ENCODE results near the gene UQCC5.
A peak's percentile ranks its signal among the peaks of the same experiment; 100 is the strongest.

The UQCC5 gene, protein sequence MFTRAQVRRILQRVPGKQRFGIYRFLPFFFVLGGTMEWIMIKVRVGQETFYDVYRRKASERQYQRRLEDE

GRCh38 chr3:52536369-52537164, at the start of gene UQCC5:
TSS of gene UQCC5 (plus strand) at chr3:52536605. CDS start at chr3:52536756, 151 bp downstream.
- H3K27me3 ChIP-seq (ENCODE audit: control insufficient read depth, insufficient read depth, low read length): no peaks in the 10 kb centered on the region
- peak within 1 kb of the TSS; percentile 83 for H3K27ac ChIP-seq (ENCODE audit: low read length)
- peak within 1 kb of the TSS; percentile 97 for H3K9ac ChIP-seq (ENCODE audit: low read length)
- peaks cover 18% of the 10 kb centered on the region for H3K36me3 ChIP-seq (ENCODE audit: control insufficient read depth, low read depth, low read length)
- no peaks in the 10 kb centered on the region for H3K9me3 ChIP-seq (ENCODE audit: control insufficient read depth, low read depth, low read length)
- H3K4me1 ChIP-seq (ENCODE audit: control insufficient read depth, low read depth, low read length): peaks cover 27% of the 10 kb centered on the region
- peak within 1 kb of the TSS; percentile 98 for H3K4me3 ChIP-seq (ENCODE audit: low read length)

DNA sequence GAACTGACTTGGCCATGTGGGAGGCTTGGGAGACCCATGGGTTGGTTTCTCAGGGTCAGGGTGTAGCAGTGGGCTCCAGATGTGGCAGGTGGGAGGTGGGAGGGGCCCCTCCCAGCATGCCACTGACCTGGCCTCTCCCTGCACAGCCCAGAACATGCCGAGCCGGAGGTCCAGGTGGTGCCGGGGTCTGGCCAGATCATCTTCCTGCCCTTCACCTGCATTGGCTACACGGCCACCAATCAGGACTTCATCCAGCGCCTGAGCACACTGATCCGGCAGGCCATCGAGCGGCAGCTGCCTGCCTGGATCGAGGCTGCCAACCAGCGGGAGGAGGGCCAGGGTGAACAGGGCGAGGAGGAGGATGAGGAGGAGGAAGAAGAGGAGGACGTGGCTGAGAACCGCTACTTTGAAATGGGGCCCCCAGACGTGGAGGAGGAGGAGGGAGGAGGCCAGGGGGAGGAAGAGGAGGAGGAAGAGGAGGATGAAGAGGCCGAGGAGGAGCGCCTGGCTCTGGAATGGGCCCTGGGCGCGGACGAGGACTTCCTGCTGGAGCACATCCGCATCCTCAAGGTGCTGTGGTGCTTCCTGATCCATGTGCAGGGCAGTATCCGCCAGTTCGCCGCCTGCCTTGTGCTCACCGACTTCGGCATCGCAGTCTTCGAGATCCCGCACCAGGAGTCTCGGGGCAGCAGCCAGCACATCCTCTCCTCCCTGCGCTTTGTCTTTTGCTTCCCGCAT, 49.2 kb upstream of the UQCC5 start:
- no peaks in the 10 kb centered on the region for H3K4me1 ChIP-seq (ENCODE audit: control insufficient read depth, low read depth, low read length)
- H3K27me3 ChIP-seq (ENCODE audit: control insufficient read depth, insufficient read depth, low read length): no peaks in the 10 kb centered on the region
- no peak overlapping the region for H3K27ac ChIP-seq (ENCODE audit: low read length)
- peaks cover 35% of the 10 kb centered on the region for H3K36me3 ChIP-seq (ENCODE audit: control insufficient read depth, low read depth, low read length)
- no peak overlapping the region for H3K9ac ChIP-seq (ENCODE audit: low read length)
- no peak overlapping the region for H3K4me3 ChIP-seq (ENCODE audit: low read length)
- no peaks in the 10 kb centered on the region for H3K9me3 ChIP-seq (ENCODE audit: control insufficient read depth, low read depth, low read length)

DNA sequence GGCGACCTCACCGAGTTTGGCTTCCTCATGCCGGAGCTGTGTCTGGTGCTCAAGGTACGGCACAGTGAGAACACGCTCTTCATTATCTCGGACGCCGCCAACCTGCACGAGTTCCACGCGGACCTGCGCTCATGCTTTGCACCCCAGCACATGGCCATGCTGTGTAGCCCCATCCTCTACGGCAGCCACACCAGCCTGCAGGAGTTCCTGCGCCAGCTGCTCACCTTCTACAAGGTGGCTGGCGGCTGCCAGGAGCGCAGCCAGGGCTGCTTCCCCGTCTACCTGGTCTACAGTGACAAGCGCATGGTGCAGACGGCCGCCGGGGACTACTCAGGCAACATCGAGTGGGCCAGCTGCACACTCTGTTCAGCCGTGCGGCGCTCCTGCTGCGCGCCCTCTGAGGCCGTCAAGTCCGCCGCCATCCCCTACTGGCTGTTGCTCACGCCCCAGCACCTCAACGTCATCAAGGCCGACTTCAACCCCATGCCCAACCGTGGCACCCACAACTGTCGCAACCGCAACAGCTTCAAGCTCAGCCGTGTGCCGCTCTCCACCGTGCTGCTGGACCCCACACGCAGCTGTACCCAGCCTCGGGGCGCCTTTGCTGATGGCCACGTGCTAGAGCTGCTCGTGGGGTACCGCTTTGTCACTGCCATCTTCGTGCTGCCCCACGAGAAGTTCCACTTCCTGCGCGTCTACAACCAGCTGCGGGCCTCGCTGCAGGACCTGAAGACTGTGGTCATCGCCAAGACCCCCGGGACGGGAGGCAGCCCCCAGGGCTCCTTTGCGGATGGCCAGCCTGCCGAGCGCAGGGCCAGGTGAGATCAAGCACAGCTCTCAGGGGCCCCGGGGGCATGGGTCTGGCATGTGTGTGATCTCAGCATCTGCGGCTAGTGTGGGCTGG, 48.4 kb upstream of the UQCC5 start:
- Histone ChIP-seq H3K27me3 (ENCODE audit: control insufficient read depth, insufficient read depth, low read length) (no peaks in the 10 kb centered on the region), H3K4me1 (ENCODE audit: control insufficient read depth, low read depth, low read length) (no peaks in the 10 kb centered on the region), H3K27ac (ENCODE audit: low read length) (no peak overlapping the region), H3K4me3 (ENCODE audit: low read length) (no peak overlapping the region), H3K36me3 (ENCODE audit: control insufficient read depth, low read depth, low read length) (peaks cover 40% of the 10 kb centered on the region), H3K9me3 (ENCODE audit: control insufficient read depth, low read depth, low read length) (no peaks in the 10 kb centered on the region), H3K9ac (ENCODE audit: low read length) (no peak overlapping the region)

- H3K27ac ChIP-seq (ENCODE audit: low read length): no peak overlapping the region
These were observed 47.7 kb upstream of the UQCC5 start for GRCh38 chr3:52488746-52489145.

DNA sequence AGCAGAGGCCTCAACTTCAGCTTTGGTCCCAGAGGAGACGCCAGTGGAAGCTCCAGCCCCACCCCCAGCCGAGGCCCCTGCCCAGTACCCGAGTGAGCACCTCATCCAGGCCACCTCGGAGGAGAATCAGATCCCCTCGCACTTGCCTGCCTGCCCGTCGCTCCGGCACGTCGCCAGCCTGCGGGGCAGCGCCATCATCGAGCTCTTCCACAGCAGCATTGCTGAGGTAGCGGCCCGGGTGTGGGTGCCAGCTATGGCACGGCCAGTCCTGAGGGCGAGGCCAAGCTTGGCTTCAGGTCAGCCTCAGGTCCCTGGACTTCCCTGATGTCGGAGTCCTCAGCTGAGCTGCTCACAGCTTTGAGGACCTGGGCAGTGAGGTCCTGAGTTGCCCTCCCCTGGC, 47.0 kb upstream of the UQCC5 start:
- no peak overlapping the region for H3K9ac ChIP-seq (ENCODE audit: low read length)
- H3K36me3 ChIP-seq (ENCODE audit: control insufficient read depth, low read depth, low read length): peaks cover 40% of the 10 kb centered on the region
- H3K4me3 ChIP-seq (ENCODE audit: low read length): no peak overlapping the region
- H3K27ac ChIP-seq (ENCODE audit: low read length): no peak overlapping the region
- H3K4me1 ChIP-seq (ENCODE audit: control insufficient read depth, low read depth, low read length): no peaks in the 10 kb centered on the region
- no peaks in the 10 kb centered on the region for H3K9me3 ChIP-seq (ENCODE audit: control insufficient read depth, low read depth, low read length)
- H3K27me3 ChIP-seq (ENCODE audit: control insufficient read depth, insufficient read depth, low read length): no peaks in the 10 kb centered on the region

More at GRCh38 chr3:52488746-52489145, 47.7 kb upstream of the UQCC5 start:
- no peak overlapping the region for H3K9ac ChIP-seq (ENCODE audit: low read length)
- H3K27me3 ChIP-seq (ENCODE audit: control insufficient read depth, insufficient read depth, low read length): no peaks in the 10 kb centered on the region
- no peaks in the 10 kb centered on the region for H3K4me1 ChIP-seq (ENCODE audit: control insufficient read depth, low read depth, low read length)
- peaks cover 40% of the 10 kb centered on the region for H3K36me3 ChIP-seq (ENCODE audit: control insufficient read depth, low read depth, low read length)
- no peaks in the 10 kb centered on the region for H3K9me3 ChIP-seq (ENCODE audit: control insufficient read depth, low read depth, low read length)
- H3K4me3 ChIP-seq (ENCODE audit: low read length): no peak overlapping the region

DNA sequence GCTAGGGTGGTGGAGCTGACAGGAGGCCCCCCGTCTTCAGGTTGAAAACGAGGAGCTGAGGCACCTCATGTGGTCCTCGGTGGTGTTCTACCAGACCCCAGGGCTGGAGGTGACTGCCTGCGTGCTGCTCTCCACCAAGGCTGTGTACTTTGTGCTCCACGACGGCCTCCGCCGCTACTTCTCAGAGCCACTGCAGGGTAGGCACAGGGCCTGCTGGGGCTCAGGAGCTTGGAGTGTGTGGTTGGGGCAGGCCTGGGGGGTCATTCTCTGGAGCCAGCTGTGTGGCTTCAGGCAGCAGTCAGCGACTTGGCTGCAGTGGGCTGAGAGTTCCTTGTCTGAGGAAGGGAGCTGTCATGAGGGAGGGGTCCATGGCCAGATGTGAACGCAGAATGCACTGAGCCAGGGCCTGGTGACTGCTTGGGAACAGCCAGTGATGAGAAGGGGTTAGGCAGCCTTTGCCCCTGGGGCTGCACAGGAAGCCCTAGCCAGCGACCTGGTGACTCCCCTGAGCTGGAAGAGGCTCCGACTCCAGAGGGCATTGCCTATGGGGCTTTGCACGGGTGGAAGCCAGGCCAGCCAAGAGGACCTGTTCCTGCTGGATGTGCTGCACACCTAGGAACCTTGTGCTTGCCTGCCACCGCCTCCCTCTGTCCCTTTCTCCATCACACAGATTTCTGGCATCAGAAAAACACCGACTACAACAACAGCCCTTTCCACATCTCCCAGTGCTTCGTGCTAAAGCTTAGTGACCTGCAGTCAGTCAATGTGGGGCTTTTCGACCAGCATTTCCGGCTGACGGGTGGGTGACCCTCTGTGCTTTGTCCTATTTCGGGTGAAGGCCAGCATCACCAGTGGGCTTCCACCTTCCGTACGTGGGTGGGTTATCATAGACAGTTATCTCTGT, 46.1 kb upstream of the UQCC5 start:
- H3K9ac ChIP-seq (ENCODE audit: low read length): no peak overlapping the region
- H3K4me3 ChIP-seq (ENCODE audit: low read length): no peak overlapping the region
- no peaks in the 10 kb centered on the region for H3K27me3 ChIP-seq (ENCODE audit: control insufficient read depth, insufficient read depth, low read length)
- no peaks in the 10 kb centered on the region for H3K4me1 ChIP-seq (ENCODE audit: control insufficient read depth, low read depth, low read length)
- no peaks in the 10 kb centered on the region for H3K9me3 ChIP-seq (ENCODE audit: control insufficient read depth, low read depth, low read length)
- H3K27ac ChIP-seq (ENCODE audit: low read length): no peak overlapping the region
- peaks cover 40% of the 10 kb centered on the region for H3K36me3 ChIP-seq (ENCODE audit: control insufficient read depth, low read depth, low read length)

- no peak overlapping the region for H3K4me3 ChIP-seq (ENCODE audit: low read length)
- peaks cover 40% of the 10 kb centered on the region for H3K36me3 ChIP-seq (ENCODE audit: control insufficient read depth, low read depth, low read length)
- no peak overlapping the region for H3K27ac ChIP-seq (ENCODE audit: low read length)
- H3K9ac ChIP-seq (ENCODE audit: low read length): no peak overlapping the region
- no peaks in the 10 kb centered on the region for H3K4me1 ChIP-seq (ENCODE audit: control insufficient read depth, low read depth, low read length)
- no peaks in the 10 kb centered on the region for H3K9me3 ChIP-seq (ENCODE audit: control insufficient read depth, low read depth, low read length)
- no peaks in the 10 kb centered on the region for H3K27me3 ChIP-seq (ENCODE audit: control insufficient read depth, insufficient read depth, low read length)
These were observed 45.4 kb upstream of the UQCC5 start for GRCh38 chr3:52490939-52491526.

DNA sequence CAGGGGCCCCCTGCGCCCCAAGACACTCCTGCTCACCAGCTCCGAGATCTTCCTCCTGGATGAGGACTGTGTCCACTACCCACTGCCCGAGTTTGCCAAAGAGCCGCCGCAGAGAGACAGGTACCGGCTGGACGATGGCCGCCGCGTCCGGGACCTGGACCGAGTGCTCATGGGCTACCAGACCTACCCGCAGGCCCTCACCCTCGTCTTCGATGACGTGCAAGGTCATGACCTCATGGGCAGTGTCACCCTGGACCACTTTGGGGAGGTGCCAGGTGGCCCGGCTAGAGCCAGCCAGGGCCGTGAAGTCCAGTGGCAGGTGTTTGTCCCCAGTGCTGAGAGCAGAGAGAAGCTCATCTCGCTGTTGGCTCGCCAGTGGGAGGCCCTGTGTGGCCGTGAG, 44.3 kb upstream of the UQCC5 start:
- no peaks in the 10 kb centered on the region for H3K4me1 ChIP-seq (ENCODE audit: control insufficient read depth, low read depth, low read length)
- no peak overlapping the region for H3K9ac ChIP-seq (ENCODE audit: low read length)
- H3K4me3 ChIP-seq (ENCODE audit: low read length): no peak overlapping the region
- no peaks in the 10 kb centered on the region for H3K9me3 ChIP-seq (ENCODE audit: control insufficient read depth, low read depth, low read length)
- H3K27ac ChIP-seq (ENCODE audit: low read length): no peak overlapping the region
- H3K36me3 ChIP-seq (ENCODE audit: control insufficient read depth, low read depth, low read length): peaks cover 40% of the 10 kb centered on the region
- H3K27me3 ChIP-seq (ENCODE audit: control insufficient read depth, insufficient read depth, low read length): no peaks in the 10 kb centered on the region

DNA sequence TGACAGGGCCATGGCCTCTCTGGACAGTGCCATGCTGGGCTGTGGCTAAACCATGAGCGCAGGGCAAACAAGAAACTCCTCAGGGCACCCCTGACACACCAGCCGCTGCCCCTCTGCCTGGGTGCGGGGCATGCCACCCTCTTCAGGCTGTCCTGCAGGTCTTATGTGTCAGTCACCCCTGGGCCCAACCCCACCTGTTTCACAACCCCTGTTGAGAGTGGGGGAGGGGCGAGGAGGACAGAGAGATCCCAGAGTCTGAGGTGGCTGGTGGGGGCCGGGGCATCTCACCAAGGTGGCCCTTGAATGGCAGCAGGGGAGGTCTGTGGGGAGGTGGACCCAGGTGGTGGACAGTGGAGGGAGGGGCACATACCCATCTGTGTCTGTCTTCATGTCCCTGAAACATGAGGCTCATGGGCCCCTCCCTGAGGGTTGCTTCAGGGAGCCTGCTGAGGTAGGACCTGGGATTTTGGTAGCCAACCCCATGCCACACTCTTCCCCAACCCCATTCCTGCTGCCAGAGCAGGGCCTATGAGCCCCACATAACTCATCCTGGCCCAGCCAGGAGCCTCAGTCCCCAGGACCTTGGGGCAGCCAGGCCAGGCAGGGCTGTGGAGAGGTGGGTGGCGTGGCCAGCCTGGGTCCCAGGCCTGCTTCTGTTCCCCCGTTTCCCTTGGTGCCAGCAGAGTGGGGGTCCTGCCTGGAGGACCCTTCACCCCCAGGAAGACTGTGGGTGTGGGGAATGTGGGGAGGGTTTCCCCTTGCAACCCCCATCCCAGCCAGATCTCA, 43.0 kb upstream of the UQCC5 start:
- Histone ChIP-seq H3K9me3 (ENCODE audit: control insufficient read depth, low read depth, low read length) (no peaks in the 10 kb centered on the region), H3K4me1 (ENCODE audit: control insufficient read depth, low read depth, low read length) (no peaks in the 10 kb centered on the region), H3K27ac (ENCODE audit: low read length) (no peak overlapping the region), H3K4me3 (ENCODE audit: low read length) (no peak overlapping the region), H3K9ac (ENCODE audit: low read length) (no peak overlapping the region), H3K36me3 (ENCODE audit: control insufficient read depth, low read depth, low read length) (peaks cover 37% of the 10 kb centered on the region), H3K27me3 (ENCODE audit: control insufficient read depth, insufficient read depth, low read length) (no peaks in the 10 kb centered on the region)

DNA sequence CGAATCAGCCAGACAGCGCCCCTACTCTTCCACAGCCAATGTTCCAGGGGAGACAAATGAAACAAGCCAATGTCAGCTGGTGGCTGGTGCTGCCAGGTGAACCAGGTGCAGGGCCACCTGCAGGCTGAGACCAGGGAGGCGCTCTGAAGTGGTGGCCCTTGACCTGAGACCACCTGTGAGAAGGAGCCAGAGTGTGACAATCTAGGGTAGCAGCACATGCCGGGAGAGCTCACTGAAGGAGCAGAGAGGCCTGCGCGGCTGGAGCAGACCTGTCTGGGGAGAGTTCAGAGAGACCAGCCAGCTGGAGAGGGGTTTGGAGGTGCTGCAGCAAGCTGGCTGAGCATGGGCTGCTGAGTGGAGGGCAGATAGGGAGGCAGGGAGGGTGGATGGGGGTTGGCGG, 42.0 kb upstream of the UQCC5 start:
- no peaks in the 10 kb centered on the region for H3K27me3 ChIP-seq (ENCODE audit: control insufficient read depth, insufficient read depth, low read length)
- peaks cover 31% of the 10 kb centered on the region for H3K36me3 ChIP-seq (ENCODE audit: control insufficient read depth, low read depth, low read length)
- H3K9me3 ChIP-seq (ENCODE audit: control insufficient read depth, low read depth, low read length): no peaks in the 10 kb centered on the region
- H3K9ac ChIP-seq (ENCODE audit: low read length): no peak overlapping the region
- H3K27ac ChIP-seq (ENCODE audit: low read length): no peak overlapping the region
- no peak overlapping the region for H3K4me3 ChIP-seq (ENCODE audit: low read length)
- H3K4me1 ChIP-seq (ENCODE audit: control insufficient read depth, low read depth, low read length): no peaks in the 10 kb centered on the region

Measured in iPS-18a (cell line).